Tracheal epithelial cell (primary cell): ENCODE data around the gene KRTAP22-2. TPM values are rescaled to one million over a fixed set of nuclear protein-coding genes. Genes with fewer than 3 reads are reported as not detected.

ENCODE experiments used
- total RNA-seq: library from RNA; depleted of rRNA; stranded (reverse); fragments of >200 nt; gene quantifications from 2 replicates; pipeline ENCODE4 v1.2.1, GENCODE V29; 2014

Gene KRTAP22-2
- not detected in 2 replicates for total RNA-seq

DNA sequence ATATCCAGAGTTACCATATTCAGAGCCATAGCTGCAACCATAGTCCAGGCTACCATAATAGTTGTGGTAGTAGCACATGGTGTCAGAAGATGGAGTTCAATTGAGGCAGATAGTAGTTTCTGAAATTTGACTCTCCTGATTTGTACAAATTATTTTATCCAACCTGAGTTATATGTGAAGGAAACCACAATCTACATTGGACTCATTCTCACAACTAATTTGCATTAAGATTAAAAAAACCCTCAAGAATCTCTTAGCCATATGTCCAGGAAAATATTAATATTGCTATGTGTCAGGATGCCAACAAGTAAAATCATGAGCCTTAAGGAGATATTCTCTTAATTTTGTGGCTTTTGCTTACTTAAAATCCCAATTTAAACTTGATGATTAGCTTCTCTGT, at the start of gene KRTAP22-2:
KRTAP22-2 (minus strand) TSS at position 101 of the 400 bp plus-strand sequence.

DNA sequence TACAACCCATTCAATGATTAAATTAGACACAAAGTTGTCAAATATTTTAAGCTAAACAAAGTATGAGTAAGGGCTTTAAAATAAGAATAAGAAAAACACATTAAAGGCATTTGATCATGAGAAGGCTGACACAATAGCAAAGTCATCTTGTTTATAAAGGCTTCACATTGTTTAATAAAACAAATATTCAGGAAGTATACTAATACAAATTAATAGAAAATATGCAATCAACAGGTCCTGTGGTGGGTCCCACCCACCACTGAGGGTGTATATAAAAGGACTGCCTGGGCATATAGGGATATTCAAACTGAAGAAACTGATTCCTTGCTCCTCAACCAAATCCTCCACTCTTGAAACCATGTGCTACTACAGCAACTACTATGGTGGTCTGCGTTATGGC, 44.7 kb upstream of the KRTAP22-2 start, which contains the start of gene KRTAP20-2:
KRTAP20-2 (plus strand) TSS at position 301 of the 400 bp plus-strand sequence; CDS start at position 359, 58 bp downstream.

DNA sequence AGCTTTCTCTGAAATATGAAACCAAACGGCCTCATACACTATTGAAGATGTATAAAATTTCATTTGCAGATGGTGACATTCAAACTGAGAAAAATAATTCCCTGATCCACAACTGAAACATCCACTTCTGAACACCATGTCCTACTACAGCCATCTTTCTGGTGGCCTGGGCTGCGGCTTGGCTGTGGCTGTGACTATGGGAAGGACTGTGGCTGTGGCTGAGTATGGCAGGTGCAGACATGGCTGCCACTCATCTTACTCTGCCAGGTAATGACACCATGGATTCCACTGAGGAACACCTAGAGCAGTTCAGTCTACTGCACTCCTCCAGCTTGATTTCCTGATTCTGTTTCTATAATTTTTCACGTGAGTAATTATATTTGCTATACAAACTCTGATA, 30.3 kb upstream of the KRTAP22-2 start, which contains the start of gene KRTAP20-4:
KRTAP20-4 (plus strand) TSS at position 106 of the 400 bp plus-strand sequence.

DNA sequence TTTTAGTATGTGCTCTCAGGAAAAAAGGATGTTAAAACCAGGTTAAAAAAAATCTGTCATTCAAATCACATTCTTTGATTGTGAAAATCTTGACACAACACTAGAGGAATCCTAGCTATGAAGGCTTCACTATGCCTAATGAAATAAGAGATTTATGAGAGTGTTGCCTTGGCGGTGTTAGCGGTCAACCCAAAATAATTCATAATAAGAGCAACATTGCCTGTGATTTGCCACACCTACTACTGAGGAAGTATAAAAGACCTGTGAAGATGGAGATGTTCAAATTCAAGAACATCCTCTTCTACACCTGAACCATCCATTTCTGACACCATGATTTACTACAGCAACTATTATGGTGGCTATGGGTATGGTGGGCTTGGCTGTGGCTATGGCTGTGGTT, 25.9 kb upstream of the KRTAP22-2 start, which contains the start of gene KRTAP20-1:
KRTAP20-1 (plus strand) TSS at position 301 of the 400 bp plus-strand sequence; CDS start at position 331, 30 bp downstream.

DNA sequence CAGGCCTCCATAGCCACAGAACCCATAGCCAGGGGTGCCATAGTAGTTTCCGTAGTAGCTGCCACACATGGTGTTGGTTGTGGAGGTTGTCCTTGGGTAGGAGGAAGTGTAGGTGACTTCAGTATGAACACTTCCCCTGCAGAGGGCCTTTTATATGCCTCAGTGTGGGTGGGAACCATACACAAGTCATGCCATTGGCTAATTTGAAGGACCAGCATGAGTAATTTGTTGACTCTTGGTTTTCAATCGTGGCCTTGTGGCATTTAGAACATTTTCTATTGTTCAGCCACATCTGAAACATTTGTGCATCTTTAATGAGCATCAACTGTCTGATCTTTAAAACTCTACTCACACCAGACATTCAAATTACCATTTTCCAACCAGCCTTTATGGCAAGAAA, 23.6 kb upstream of the KRTAP22-2 start, which contains the start of gene KRTAP6-1:
KRTAP6-1 (minus strand) TSS at position 95 of the 400 bp plus-strand sequence; CDS start at position 69, 26 bp downstream.

DNA sequence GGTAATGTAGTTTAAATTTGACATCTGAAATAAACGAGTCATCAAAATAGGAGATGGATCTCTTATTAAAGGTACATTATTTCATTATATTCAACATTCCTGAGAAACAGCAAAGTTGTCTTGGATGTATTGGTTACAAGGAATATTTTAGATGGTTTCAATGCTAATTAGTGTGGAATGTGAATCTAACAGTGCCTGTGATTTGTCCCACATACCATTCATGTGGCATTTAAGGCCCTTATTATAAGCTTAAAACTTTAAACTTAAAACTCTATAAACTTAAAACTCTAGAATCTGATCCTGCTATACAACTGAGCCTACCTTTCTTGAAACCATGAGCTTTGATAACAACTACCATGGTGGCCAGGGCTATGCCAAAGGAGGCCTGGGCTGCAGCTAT, 10.6 kb upstream of the KRTAP22-2 start, which contains the start of gene KRTAP22-1:
KRTAP22-1 (plus strand) TSS at position 301 of the 400 bp plus-strand sequence.

DNA sequence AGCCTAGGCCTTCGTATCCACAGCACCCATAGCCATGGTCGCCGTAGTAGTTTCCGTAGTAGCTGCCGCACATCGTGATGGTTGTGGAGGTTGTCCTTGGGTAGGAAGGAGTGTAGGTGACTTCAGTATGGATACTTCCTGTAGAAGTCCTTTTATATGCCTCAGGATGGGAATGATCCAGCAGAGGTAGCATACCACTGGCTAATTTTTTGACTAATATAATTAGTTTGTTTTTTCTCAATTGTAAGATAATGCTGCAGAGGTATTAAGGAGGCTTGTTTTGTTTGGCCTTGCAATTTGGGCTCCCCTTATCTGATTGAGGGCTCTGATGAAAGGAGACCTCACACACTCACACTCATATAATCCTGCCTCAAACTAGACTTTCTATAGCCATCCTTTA, 8.6 kb upstream of the KRTAP22-2 start, which contains the start of gene KRTAP6-2:
KRTAP6-2 (minus strand) TSS at position 101 of the 400 bp plus-strand sequence; CDS start at position 73, 28 bp downstream.

DNA sequence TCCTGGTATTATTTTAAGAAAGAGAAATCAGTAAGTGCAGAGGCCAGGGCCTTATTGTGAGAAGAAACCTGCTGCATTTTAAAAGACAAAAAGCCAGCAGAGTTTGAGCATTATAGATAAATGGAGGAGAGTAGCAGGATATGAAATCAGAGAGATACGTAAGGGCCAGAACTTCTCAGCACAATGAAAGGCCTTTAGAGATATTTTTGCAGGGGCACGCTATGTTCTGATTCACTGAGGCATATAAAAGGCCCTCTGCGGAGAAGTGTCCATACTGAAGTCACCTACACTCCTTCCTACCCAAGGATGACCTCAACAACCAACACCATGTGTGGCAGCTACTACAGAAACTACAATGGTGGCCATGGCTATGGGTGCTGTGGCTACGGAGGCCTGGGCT, 1.9 kb upstream of the KRTAP22-2 start, which contains the start of gene KRTAP6-3:
KRTAP6-3 (plus strand) TSS at position 301 of the 400 bp plus-strand sequence; CDS start at position 307, 6 bp downstream.

DNA sequence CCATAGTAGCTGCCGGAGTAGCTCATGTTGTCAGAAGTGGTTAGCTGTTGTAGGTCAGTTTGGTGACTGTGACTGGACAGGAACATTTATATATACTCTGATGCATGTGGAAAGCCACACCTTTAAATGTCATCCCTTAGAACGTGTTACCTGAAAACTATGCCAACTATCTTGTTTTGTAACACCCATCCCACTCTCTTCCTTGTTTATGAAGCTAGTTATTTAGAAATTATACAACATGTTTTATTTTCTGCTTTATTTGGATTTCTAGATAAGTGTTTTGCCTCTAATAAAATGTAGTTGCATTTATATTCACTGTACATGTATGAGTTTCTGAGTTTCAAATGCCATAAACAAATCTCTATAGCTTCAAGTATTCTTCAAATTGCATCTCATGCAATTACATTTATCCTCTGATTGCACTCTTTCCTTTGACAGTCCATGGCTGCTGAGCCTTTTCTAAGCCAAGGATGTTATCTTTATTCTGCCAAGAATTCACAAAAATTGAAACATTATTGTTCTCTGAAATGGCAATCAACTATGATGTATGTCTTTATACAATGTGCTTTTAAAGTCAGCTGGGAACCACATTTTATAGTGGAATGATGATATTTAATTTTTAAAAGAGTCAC, 28.8 kb downstream of the KRTAP22-2 start, which contains the start of gene KRTAP19-7:
KRTAP19-7 (minus strand) TSS at position 51 of the 632 bp plus-strand sequence; CDS start at position 26, 25 bp downstream.

DNA sequence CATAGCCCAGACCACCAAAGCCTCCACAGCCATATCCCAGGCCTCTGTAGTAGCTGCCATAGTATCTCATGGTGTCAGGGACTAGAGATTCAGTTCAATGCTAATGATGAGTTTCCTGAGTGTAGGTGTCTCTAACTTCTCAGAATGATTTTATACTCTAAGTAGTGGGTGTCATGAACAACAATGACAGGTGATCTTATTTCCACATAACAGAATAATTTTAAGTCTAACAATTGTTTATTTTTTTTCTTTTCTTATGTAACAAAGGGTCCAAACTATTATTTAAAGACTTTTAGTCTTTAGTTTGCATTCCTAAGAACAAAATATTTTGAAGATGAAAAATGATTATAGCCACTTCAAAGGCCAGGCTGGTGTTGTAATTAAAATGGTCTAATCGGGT, 48.4 kb downstream of the KRTAP22-2 start, which contains the start of gene KRTAP19-6:
KRTAP19-6 (minus strand) TSS at position 101 of the 400 bp plus-strand sequence; CDS start at position 70, 31 bp downstream.

Other genes starting within 250 kb of the KRTAP22-2 start
- gene KRTAP23-1, start 241.8 kb downstream of the KRTAP22-2 start, total RNA-seq, result not detected in 2 replicates
- gene KRTAP13-2, start 218.1 kb downstream of the KRTAP22-2 start, total RNA-seq, result not detected in 2 replicates
- not detected in 2 replicates for gene KRTAP13-1, start 194.4 kb downstream of the KRTAP22-2 start, total RNA-seq
- gene KRTAP13-3, start 164.5 kb downstream of the KRTAP22-2 start, total RNA-seq, result not detected in 2 replicates
- gene KRTAP13-4, start 160.2 kb downstream of the KRTAP22-2 start, total RNA-seq, result not detected in 2 replicates
- gene KRTAP15-1, start 150.1 kb downstream of the KRTAP22-2 start, total RNA-seq, result not detected in 2 replicates
- 0.24 TPM in 1 of 2 replicates, not detected in the other for gene KRTAP19-1, start 110.0 kb downstream of the KRTAP22-2 start, total RNA-seq
- gene KRTAP19-2, start 103.0 kb downstream of the KRTAP22-2 start, total RNA-seq, result not detected in 2 replicates
- not detected in 2 replicates for gene KRTAP19-3, start 98.4 kb downstream of the KRTAP22-2 start, total RNA-seq
- not detected in 2 replicates for gene KRTAP19-4, start 93.2 kb downstream of the KRTAP22-2 start, total RNA-seq
- gene KRTAP19-5, start 88.3 kb downstream of the KRTAP22-2 start, total RNA-seq, result not detected in 2 replicates
- not detected in 2 replicates for gene KRTAP19-6, start 48.5 kb downstream of the KRTAP22-2 start, total RNA-seq
- not detected in 2 replicates for gene KRTAP19-7, start 29.1 kb downstream of the KRTAP22-2 start, total RNA-seq
- not detected in 2 replicates for gene KRTAP6-3, start 2.0 kb upstream of the KRTAP22-2 start, total RNA-seq
- gene KRTAP6-2, start 8.5 kb upstream of the KRTAP22-2 start, total RNA-seq, result not detected in 2 replicates
- gene KRTAP22-1, start 10.7 kb upstream of the KRTAP22-2 start, total RNA-seq, result not detected in 2 replicates
- not detected in 2 replicates for gene KRTAP6-1, start 23.5 kb upstream of the KRTAP22-2 start, total RNA-seq
- gene KRTAP20-1, start 26.0 kb upstream of the KRTAP22-2 start, total RNA-seq, result not detected in 2 replicates
- not detected in 2 replicates for gene KRTAP20-4, start 30.2 kb upstream of the KRTAP22-2 start, total RNA-seq
- not detected in 2 replicates for gene KRTAP20-2, start 44.8 kb upstream of the KRTAP22-2 start, total RNA-seq
- not detected in 2 replicates for gene KRTAP20-3, start 52.5 kb upstream of the KRTAP22-2 start, total RNA-seq
- not detected in 2 replicates for gene KRTAP21-3, start 128.4 kb upstream of the KRTAP22-2 start, total RNA-seq
- gene KRTAP21-2, start 156.9 kb upstream of the KRTAP22-2 start, total RNA-seq, result not detected in 2 replicates
- gene KRTAP21-1, start 165.0 kb upstream of the KRTAP22-2 start, total RNA-seq, result not detected in 2 replicates
- gene KRTAP8-1, start 222.9 kb upstream of the KRTAP22-2 start, total RNA-seq, result not detected in 2 replicates
- gene KRTAP7-1, start 239.4 kb upstream of the KRTAP22-2 start, total RNA-seq, result not detected in 2 replicates